Astrocyte (in vitro differentiated cells and primary cell): ENCODE data around the gene HOXA10.

ENCODE experiments used
- EZH2 ChIP-seq: IDR thresholded peaks from 2 replicates; pipeline ENCODE4 v1.6.1; 2012; ENCODE audit warnings: mild to moderate bottlenecking, low read length, inconsistent platforms; ENCODE audit not compliant: insufficient read depth
- TF ChIP-seq, protein P1 (sequence below): IDR thresholded peaks from 2 replicates; pipeline ENCODE4 v1.5.1; 2011; ENCODE audit warnings: low read depth, mild to moderate bottlenecking, inconsistent platforms, low read length, moderate library complexity; ENCODE audit not compliant: insufficient read depth

DNA sequence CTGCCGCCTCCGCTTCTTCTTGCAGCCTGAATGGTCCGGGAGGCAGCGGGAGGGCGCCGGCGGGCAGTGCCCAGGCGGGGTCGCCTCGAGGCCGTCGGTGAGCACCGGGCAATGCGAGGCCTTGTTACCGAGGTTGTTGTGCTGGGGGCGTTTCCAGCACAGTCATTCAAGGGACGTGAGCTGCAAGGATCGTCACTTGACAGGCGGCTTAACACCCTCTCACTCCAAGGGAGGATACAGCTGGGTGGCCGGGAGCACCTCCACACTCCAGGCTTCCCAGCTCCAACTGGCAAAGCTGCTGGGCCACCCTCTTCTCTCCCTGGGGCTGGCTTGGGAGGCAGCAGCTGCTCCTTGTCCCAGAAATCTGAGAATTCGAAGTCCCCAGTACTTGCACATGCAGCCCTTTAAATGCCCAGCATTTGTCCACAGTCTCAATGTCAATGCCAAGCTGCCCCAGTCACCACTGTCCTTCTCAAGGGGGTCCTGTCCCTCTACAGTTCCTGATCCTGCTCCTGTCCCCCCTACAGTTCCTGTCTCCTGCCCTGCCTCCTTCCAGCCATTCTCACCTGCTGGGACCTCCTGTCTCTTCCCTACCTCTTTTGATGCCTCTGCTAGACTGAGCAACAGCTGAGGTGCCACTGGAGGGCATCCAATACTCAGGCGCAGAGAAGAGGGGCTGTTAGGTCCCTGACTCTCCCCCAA is 15.3 kb upstream of the HOXA10 start:
- TF ChIP-seq, protein P1, sequence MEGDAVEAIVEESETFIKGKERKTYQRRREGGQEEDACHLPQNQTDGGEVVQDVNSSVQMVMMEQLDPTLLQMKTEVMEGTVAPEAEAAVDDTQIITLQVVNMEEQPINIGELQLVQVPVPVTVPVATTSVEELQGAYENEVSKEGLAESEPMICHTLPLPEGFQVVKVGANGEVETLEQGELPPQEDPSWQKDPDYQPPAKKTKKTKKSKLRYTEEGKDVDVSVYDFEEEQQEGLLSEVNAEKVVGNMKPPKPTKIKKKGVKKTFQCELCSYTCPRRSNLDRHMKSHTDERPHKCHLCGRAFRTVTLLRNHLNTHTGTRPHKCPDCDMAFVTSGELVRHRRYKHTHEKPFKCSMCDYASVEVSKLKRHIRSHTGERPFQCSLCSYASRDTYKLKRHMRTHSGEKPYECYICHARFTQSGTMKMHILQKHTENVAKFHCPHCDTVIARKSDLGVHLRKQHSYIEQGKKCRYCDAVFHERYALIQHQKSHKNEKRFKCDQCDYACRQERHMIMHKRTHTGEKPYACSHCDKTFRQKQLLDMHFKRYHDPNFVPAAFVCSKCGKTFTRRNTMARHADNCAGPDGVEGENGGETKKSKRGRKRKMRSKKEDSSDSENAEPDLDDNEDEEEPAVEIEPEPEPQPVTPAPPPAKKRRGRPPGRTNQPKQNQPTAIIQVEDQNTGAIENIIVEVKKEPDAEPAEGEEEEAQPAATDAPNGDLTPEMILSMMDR, result no peak
- TF ChIP-seq EZH2, result peak; percentile 46
